D341Med (cell line): ENCODE data around the gene EFNB2.

Source experiments
- DNase-seq: peaks from one replicate; pipeline ENCODE4 v3.0.0; 2012; ENCODE audit warnings: low spot score

EFNB2 gene

GRCh38 chr13:106535552-106536243 lies at the start of gene EFNB2:
Gene EFNB2 (minus strand): TSS chr13:106535662. CDS start chr13:106534964, 698 bp downstream.
- peak; percentile 99 for DNase-seq

GRCh38 chr13:106581225-106581624 lies 45.8 kb upstream of the EFNB2 start:
- DNase-seq = no peak

- DNase-seq = no peak
Observed at GRCh38 chr13:106575896-106576295, 40.4 kb upstream of the EFNB2 start.

GRCh38 chr13:106573868-106574267 lies 38.4 kb upstream of the EFNB2 start:
- no peak for DNase-seq

- DNase-seq = no peak
Observed at GRCh38 chr13:106573284-106573846, 37.9 kb upstream of the EFNB2 start.

- DNase-seq = peak; percentile 43
Observed at GRCh38 chr13:106570299-106570852, 34.9 kb upstream of the EFNB2 start.

GRCh38 chr13:106569233-106570095 lies 34.0 kb upstream of the EFNB2 start:
- no peak for DNase-seq

GRCh38 chr13:106568299-106569003 lies 33.0 kb upstream of the EFNB2 start:
- DNase-seq = no peak

- DNase-seq = peak; percentile 94
Observed at GRCh38 chr13:106567474-106568298, 32.2 kb upstream of the EFNB2 start, which contains the start of gene ARGLU1. Gene ARGLU1 (minus strand): TSS chr13:106568137. CDS start chr13:106567919, 218 bp downstream.

GRCh38 chr13:106566641-106567473 lies 31.4 kb upstream of the EFNB2 start:
- peak; percentile 56 for DNase-seq

GRCh38 chr13:106565127-106565775 lies 29.8 kb upstream of the EFNB2 start:
- no peak for DNase-seq

GRCh38 chr13:106562301-106562700 lies 26.8 kb upstream of the EFNB2 start:
- DNase-seq = no peak

- DNase-seq = no peak
Observed at GRCh38 chr13:106561551-106562170, 26.2 kb upstream of the EFNB2 start.

- no peak for DNase-seq
Observed at GRCh38 chr13:106560821-106561220, 25.4 kb upstream of the EFNB2 start.

GRCh38 chr13:106558527-106558926 lies 23.1 kb upstream of the EFNB2 start:
- DNase-seq = no peak

GRCh38 chr13:106555631-106556328 lies 20.3 kb upstream of the EFNB2 start:
- DNase-seq = no peak

- DNase-seq = no peak
Observed at GRCh38 chr13:106551751-106552150, 16.3 kb upstream of the EFNB2 start.

- DNase-seq = no peak
Observed at GRCh38 chr13:106551350-106551749, 15.9 kb upstream of the EFNB2 start.
